ENCODE data around the gene SEC14L5.
A peak's percentile ranks its signal among the peaks of the same experiment; 100 is the strongest.
"Not testable (repeated sequence)": the region's sequence is repeated elsewhere in the genome, so short reads cannot be mapped to it uniquely, and the experiment has no call there.

The SEC14L5 gene

GRCh38 chr16:4923853-4924252 lies 34.3 kb upstream of the SEC14L5 start:
- H3K9me3 Mint-ChIP-seq: peaks cover 13% of the 10 kb centered on the region
- no peaks in the 10 kb centered on the region for H3K4me1 Mint-ChIP-seq (ENCODE audit: low read depth)
- H3K27me3 Mint-ChIP-seq: peaks cover 4% of the 10 kb centered on the region
- no peak overlapping the region for H3K4me3 Mint-ChIP-seq
- no peak for DNase-seq
- H3K36me3 Mint-ChIP-seq (ENCODE audit: low read depth): no peaks in the 10 kb centered on the region
- no peak overlapping the region for H3K27ac Mint-ChIP-seq

DNA sequence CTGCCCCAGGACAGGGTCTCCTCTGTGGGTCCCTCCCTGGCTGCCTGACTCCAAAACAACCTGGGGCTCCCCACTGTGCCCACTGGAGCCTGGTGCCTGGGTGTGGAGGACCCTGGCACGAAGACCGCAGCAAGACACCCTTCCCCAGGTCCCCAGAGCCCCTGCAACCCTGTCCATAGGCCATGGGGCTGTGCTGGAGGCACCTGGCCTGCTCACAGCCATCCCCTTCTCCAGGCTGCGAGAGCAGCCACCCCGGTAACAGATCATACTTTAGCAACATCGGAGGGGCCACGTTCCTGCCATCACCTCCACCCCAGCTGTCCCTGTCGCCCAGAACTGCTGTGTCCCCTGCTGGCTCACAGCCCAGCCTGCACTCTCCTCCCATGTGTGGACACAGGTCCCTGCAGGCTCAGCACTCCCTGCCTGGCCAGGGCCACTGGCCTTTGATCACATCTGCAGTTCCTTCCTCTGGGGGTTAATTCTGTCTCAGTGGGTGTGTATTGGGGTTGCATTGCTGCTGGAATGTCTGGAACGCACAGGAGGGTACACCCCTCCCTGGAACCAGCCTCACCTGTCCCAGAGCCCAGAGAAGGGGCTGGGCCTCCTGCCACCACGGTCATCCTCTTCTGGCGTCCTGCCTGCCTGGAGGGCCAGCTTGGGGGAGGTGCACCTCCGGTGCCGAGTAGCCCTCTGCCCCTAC lies 33.4 kb upstream of the SEC14L5 start:
- H3K36me3 Mint-ChIP-seq (ENCODE audit: low read depth): no peaks in the 10 kb centered on the region
- peaks cover 13% of the 10 kb centered on the region for H3K9me3 Mint-ChIP-seq
- no peak overlapping the region for H3K27ac Mint-ChIP-seq
- H3K4me1 Mint-ChIP-seq (ENCODE audit: low read depth): no peaks in the 10 kb centered on the region
- no peak for DNase-seq
- H3K4me3 Mint-ChIP-seq: no peak overlapping the region
- H3K27me3 Mint-ChIP-seq: peaks cover 4% of the 10 kb centered on the region

DNA sequence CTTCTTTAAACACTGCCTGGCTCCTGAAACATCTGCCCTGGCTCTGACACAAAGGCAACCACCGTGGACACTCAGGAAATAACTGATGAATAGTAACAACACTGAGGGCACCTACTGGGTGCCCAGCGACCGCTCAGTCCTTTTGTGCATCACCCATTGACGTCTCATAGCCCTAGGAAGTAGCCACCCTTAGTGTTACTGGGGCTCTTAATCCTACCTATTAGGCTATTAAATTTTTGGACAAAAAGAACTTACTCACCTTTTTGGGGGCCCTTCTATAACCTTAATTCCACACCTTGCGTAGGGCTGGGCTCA lies 32.9 kb upstream of the SEC14L5 start:
- H3K27me3 Mint-ChIP-seq: peaks cover 4% of the 10 kb centered on the region
- H3K36me3 Mint-ChIP-seq (ENCODE audit: low read depth): no peaks in the 10 kb centered on the region
- no peak overlapping the region for H3K4me3 Mint-ChIP-seq
- no peak for DNase-seq
- H3K9me3 Mint-ChIP-seq: peaks cover 13% of the 10 kb centered on the region
- H3K4me1 Mint-ChIP-seq (ENCODE audit: low read depth): no peaks in the 10 kb centered on the region
- H3K27ac Mint-ChIP-seq: no peak overlapping the region

DNA sequence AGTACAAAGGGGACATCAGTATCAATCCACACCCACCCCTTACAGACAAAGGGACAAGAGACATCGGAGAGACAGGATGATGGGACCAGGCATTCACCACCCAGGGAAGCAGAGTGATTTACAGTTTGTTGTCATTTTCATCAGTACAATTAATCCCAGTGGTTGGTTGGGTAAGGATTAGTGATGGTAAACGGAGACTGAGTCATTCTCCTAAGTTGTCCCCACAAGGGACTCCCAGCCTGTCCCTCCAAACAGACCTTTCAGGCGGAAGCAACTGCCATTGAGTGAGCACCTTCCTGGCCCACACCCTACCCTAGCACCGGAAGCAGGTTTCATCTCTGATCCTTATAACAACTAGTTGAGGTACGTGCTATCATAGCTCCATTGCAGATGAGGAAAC lies 32.3 kb upstream of the SEC14L5 start:
- no peak overlapping the region for H3K4me3 Mint-ChIP-seq
- peaks cover 4% of the 10 kb centered on the region for H3K27me3 Mint-ChIP-seq
- no peaks in the 10 kb centered on the region for H3K36me3 Mint-ChIP-seq (ENCODE audit: low read depth)
- H3K4me1 Mint-ChIP-seq (ENCODE audit: low read depth): no peaks in the 10 kb centered on the region
- no peak overlapping the region for H3K27ac Mint-ChIP-seq
- DNase-seq: no peak
- H3K9me3 Mint-ChIP-seq: peaks cover 13% of the 10 kb centered on the region

- no peak overlapping the region for H3K4me3 Mint-ChIP-seq
- no peak overlapping the region for H3K27ac Mint-ChIP-seq
- H3K9me3 Mint-ChIP-seq: peaks cover 13% of the 10 kb centered on the region
- DNase-seq: no peak
- no peaks in the 10 kb centered on the region for H3K36me3 Mint-ChIP-seq (ENCODE audit: low read depth)
- H3K4me1 Mint-ChIP-seq (ENCODE audit: low read depth): no peaks in the 10 kb centered on the region
- H3K27me3 Mint-ChIP-seq: peaks cover 4% of the 10 kb centered on the region
These were observed 31.2 kb upstream of the SEC14L5 start for GRCh38 chr16:4926928-4927327.

DNA sequence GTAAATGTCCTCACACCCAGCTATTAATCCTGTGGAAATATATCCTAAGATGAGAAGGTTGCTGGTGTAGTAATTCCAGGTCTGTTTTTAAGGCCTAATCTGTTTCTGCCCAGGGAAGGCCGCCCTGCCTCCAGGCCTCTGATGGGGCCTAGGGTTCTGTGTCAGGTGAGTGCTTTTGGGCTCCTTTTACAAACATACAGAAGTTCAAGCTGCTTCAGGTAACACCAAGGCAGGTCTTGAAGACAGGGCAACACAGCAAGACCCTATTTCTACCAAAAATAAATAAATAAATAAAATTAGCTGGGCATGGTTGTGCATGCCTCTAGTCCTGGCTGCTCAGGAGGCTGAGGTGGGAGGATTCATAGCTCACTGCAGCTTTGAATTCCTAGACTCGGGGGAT lies 30.5 kb upstream of the SEC14L5 start:
- no peak overlapping the region for H3K4me3 Mint-ChIP-seq
- H3K27me3 Mint-ChIP-seq: peaks cover 4% of the 10 kb centered on the region
- no peaks in the 10 kb centered on the region for H3K36me3 Mint-ChIP-seq (ENCODE audit: low read depth)
- no peak overlapping the region for H3K27ac Mint-ChIP-seq
- no peak for DNase-seq
- H3K4me1 Mint-ChIP-seq (ENCODE audit: low read depth): no peaks in the 10 kb centered on the region
- peaks cover 13% of the 10 kb centered on the region for H3K9me3 Mint-ChIP-seq

- Mint-ChIP-seq H3K4me1 (ENCODE audit: low read depth) (no peaks in the 10 kb centered on the region), H3K27me3 (peaks cover 2% of the 10 kb centered on the region)
These were observed 29.9 kb upstream of the SEC14L5 start for GRCh38 chr16:4928227-4928626.

DNA sequence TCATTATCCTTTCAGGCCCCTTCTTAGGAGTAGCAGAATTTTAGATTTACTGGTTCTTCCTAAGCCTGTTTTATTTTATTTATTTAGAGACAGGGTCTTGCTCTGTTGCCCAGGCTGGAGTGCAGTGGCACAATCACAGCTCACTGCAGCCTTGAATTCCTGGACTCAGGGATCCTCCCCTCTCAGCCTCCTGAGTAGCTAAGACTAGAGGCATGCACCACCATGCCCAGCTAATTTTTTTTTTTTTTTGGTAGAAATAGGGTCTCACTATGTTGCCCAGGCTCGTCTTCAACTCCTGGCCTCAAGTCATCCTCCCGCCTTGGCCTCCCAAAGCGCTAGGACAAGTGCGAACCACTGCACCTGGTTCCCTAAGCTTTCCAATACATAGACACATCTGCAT lies 28.5 kb upstream of the SEC14L5 start:
- not testable (repeated sequence) for H3K4me1 Mint-ChIP-seq (ENCODE audit: low read depth); H3K36me3 Mint-ChIP-seq (ENCODE audit: low read depth); H3K27ac Mint-ChIP-seq; DNase-seq; H3K4me3 Mint-ChIP-seq
- Mint-ChIP-seq H3K9me3 (peaks cover 13% of the 10 kb centered on the region), H3K27me3 (peaks cover 13% of the 10 kb centered on the region)

More at GRCh38 chr16:4928227-4928626, 29.9 kb upstream of the SEC14L5 start:
- no peak overlapping the region for H3K4me3 Mint-ChIP-seq
- H3K27ac Mint-ChIP-seq: no peak overlapping the region
- no peaks in the 10 kb centered on the region for H3K36me3 Mint-ChIP-seq (ENCODE audit: low read depth)
- peaks cover 13% of the 10 kb centered on the region for H3K9me3 Mint-ChIP-seq
- DNase-seq: no peak

GRCh38 chr16:4931381-4931780 lies 26.7 kb upstream of the SEC14L5 start:
- Mint-ChIP-seq H3K4me1 (ENCODE audit: low read depth) (no peaks in the 10 kb centered on the region), H3K27me3 (peaks cover 25% of the 10 kb centered on the region), H3K27ac (no peak overlapping the region), H3K4me3 (no peak overlapping the region), H3K9me3 (peaks cover 7% of the 10 kb centered on the region), H3K36me3 (ENCODE audit: low read depth) (no peaks in the 10 kb centered on the region)
- no peak for DNase-seq

- H3K27me3 Mint-ChIP-seq: peaks cover 42% of the 10 kb centered on the region
- DNase-seq: no peak
These were observed 24.7 kb upstream of the SEC14L5 start for GRCh38 chr16:4933433-4933832.

DNA sequence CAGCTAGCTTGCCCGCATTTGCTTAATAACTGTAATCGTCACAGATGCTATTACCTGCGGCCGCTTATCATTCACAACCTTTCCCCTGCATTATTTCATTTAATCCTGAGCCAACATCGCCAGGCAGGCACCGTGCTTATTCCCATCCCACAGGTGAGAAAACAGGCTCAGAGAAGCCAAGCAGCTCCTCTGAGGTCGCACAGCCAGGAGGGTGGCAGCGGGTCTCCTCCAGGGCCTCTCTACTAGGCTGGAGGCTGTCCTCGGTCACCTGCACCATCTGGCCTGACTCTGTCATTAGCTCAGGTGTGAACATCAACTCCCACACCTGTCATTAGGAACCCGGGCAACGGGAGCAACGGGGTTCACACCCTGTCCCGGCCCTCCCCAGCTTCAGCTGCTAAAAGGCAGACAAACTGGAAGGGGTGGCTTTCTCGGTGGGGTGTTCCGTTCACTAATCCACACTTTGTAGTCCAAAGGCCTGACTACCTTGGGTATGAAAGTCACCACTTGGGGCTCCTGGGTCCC lies 24.2 kb upstream of the SEC14L5 start:
- no peak overlapping the region for H3K27ac Mint-ChIP-seq
- H3K27me3 Mint-ChIP-seq: peaks cover 47% of the 10 kb centered on the region
- no peaks in the 10 kb centered on the region for H3K36me3 Mint-ChIP-seq (ENCODE audit: low read depth)
- H3K4me1 Mint-ChIP-seq (ENCODE audit: low read depth): peaks cover 4% of the 10 kb centered on the region
- no peak for DNase-seq
- H3K4me3 Mint-ChIP-seq: no peak overlapping the region
- H3K9me3 Mint-ChIP-seq: no peaks in the 10 kb centered on the region

More at GRCh38 chr16:4933433-4933832, 24.7 kb upstream of the SEC14L5 start:
- no peaks in the 10 kb centered on the region for H3K9me3 Mint-ChIP-seq
- no peak overlapping the region for H3K4me3 Mint-ChIP-seq
- H3K27ac Mint-ChIP-seq: no peak overlapping the region
- peaks cover 4% of the 10 kb centered on the region for H3K4me1 Mint-ChIP-seq (ENCODE audit: low read depth)
- no peaks in the 10 kb centered on the region for H3K36me3 Mint-ChIP-seq (ENCODE audit: low read depth)

DNA sequence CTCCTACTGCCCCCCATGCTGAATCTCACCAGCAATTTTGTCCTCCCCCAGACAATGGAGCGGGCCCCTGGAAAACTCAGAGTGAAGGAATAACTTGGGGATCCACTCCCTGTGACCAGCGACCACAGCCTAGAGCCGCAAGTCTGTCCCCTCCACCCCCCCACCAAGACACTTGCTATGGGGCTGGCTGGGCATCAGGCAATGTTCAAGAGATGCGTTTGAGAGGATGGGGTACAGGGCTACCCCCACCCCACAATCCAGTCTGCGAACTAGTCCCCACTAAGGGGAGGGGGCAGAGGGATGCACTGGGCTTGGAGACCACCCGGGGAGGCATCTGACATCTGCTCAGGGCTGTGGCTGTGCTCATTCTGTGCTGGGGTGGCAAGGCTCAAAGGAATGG lies 23.5 kb upstream of the SEC14L5 start:
- Mint-ChIP-seq H3K27me3 (peaks cover 47% of the 10 kb centered on the region), H3K27ac (no peak overlapping the region), H3K36me3 (ENCODE audit: low read depth) (no peaks in the 10 kb centered on the region), H3K4me1 (ENCODE audit: low read depth) (peaks cover 4% of the 10 kb centered on the region), H3K4me3 (no peak overlapping the region), H3K9me3 (no peaks in the 10 kb centered on the region)
- no peak for DNase-seq

DNA sequence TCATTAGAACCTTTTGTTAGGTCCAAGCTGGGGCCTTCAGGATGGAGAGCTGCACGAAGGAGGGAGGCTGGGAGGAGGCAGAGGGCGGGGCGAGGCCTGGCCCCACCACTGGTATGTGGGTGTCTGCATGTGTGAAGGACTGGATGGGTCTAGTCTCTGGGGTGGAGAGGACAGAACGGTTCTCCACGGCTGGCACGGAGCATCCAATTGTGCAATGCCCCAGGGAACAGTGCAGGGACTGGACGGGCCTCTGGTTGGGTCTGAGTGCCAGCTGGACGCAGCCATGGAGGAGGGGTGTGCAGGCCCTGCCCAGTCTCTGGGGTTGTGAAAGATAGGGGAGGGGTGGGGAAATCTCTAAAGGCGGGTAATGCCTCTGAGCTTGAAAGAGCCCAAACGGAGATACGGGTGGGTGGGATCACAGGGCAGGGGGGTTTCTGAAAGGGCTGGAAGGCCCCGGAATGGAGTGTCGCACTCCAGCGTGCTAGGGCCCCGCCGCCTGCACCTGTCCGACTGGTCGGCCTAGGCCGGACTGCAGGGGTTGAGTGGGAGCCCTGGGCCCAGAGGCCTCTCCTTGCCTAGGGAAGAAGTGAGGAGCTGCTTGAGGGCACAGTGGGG lies 22.8 kb upstream of the SEC14L5 start:
- no peaks in the 10 kb centered on the region for H3K9me3 Mint-ChIP-seq
- DNase-seq: no peak
- H3K4me1 Mint-ChIP-seq (ENCODE audit: low read depth): peaks cover 4% of the 10 kb centered on the region
- H3K27ac Mint-ChIP-seq: no peak overlapping the region
- no peaks in the 10 kb centered on the region for H3K36me3 Mint-ChIP-seq (ENCODE audit: low read depth)
- H3K4me3 Mint-ChIP-seq: no peak overlapping the region
- H3K27me3 Mint-ChIP-seq: peaks cover 47% of the 10 kb centered on the region

DNA sequence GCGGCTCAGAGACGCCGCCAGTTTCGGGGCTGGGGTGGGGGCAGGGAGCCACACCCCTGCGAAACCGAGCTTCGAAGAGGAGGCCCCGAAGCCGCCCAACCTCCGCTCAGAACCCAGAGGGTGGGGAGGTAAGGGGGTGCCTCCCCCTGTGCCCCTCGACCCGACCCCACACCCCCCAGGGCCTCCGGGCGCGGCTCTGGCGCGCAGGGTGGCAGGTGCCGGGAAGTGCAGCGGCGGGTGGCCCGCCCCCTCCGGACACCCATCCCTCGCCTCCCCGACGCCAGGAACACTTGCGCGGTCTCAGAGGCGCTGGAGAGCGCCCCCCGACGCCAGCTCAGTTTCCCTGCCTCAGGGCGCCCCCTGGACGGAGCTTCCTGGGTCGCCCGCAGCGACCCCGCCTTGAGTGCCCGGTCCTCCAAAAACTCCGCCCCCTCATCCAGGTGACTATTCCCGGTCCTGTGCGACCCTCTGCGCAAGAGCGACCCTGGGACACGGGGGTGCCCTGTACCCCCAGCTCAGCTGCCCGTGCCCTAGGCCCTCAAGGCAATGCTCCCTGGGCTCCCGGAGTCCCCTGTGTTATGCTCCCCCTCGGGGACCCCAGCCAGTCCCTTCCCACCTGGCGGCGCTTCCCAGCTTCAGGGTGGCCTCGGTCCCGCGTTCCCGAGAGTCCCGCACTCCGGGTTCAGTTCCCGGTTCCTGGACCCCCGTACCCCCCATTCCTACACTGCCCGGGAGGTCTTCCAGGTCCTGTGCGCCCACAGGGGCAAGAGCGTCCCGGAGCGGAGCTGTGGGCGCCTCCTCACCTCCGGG lies 21.7 kb upstream of the SEC14L5 start:
- no peak for DNase-seq
- H3K27ac Mint-ChIP-seq: no peak overlapping the region
- peak overlapping the region; percentile 63 for H3K4me3 Mint-ChIP-seq
- peaks cover 47% of the 10 kb centered on the region for H3K27me3 Mint-ChIP-seq
- peaks cover 4% of the 10 kb centered on the region for H3K4me1 Mint-ChIP-seq (ENCODE audit: low read depth)
- no peaks in the 10 kb centered on the region for H3K9me3 Mint-ChIP-seq
- H3K36me3 Mint-ChIP-seq (ENCODE audit: low read depth): no peaks in the 10 kb centered on the region
